GM12872 (cell line): ENCODE results near the gene TBC1D23.

Experiments
- CTCF ChIP-seq: IDR thresholded peaks from 3 replicates; pipeline ENCODE4 v1.5.1; 2011; ENCODE audit warnings: low read depth, mild to moderate bottlenecking, low read length, moderate library complexity; ENCODE audit not compliant: insufficient read depth

The TBC1D23 gene

GRCh38 chr3:100278910-100279309, 18.1 kb downstream of the TBC1D23 start:
- no peak for TF ChIP-seq CTCF

GRCh38 chr3:100288288-100288894, 27.6 kb downstream of the TBC1D23 start:
- TF ChIP-seq CTCF = no peak

- no peak for TF ChIP-seq CTCF
Measured at GRCh38 chr3:100289339-100289738, 28.5 kb downstream of the TBC1D23 start.

- no peak for TF ChIP-seq CTCF
Measured at GRCh38 chr3:100295089-100295488, 34.3 kb downstream of the TBC1D23 start.

- no peak for TF ChIP-seq CTCF
Measured at GRCh38 chr3:100297784-100298183, 37.0 kb downstream of the TBC1D23 start.

- TF ChIP-seq CTCF = no peak
Measured at GRCh38 chr3:100299016-100299415, 38.2 kb downstream of the TBC1D23 start.

- TF ChIP-seq CTCF = no peak
Measured at GRCh38 chr3:100306695-100307094, 45.9 kb downstream of the TBC1D23 start.

- no peak for TF ChIP-seq CTCF
Measured at GRCh38 chr3:100310355-100310965, 49.7 kb downstream of the TBC1D23 start.
